Activated naive CD8-positive, alpha-beta T cell treated with anti-CD3 and anti-CD28 coated beads, Interleukin-2, amount 50 U/mL, for 24 hours (primary cell): ENCODE results near the gene FAM240A.

Experiments
- ATAC-seq: fragments of 150-1000 bp; cut with Tn5 transposase; one replicate; pipeline ENCODE4 v1.10.0; 2021
- DNase-seq: peaks from one replicate; pipeline ENCODE4 v3.0.0; 2021
- H3K27ac Mint-ChIP-seq: one replicate; pipeline ENCODE4 v1.8.0; 2021; ENCODE audit warnings: mild to moderate bottlenecking, mixed read lengths
- H3K27me3 Mint-ChIP-seq: one replicate; pipeline ENCODE4 v1.8.0; 2021; ENCODE audit warnings: mixed read lengths
- H3K36me3 Mint-ChIP-seq: one replicate; pipeline ENCODE4 v1.8.0; 2021; ENCODE audit warnings: low read depth, mixed read lengths
- H3K4me1 Mint-ChIP-seq: one replicate; pipeline ENCODE4 v1.8.0; 2021; ENCODE audit warnings: mixed read lengths
- H3K4me3 Mint-ChIP-seq: one replicate; pipeline ENCODE4 v1.8.0; 2021; ENCODE audit warnings: mild to moderate bottlenecking, moderate library complexity, mixed read lengths
- H3K9me3 Mint-ChIP-seq: one replicate; pipeline ENCODE4 v1.8.0; 2021; ENCODE audit warnings: mixed read lengths

The FAM240A gene

GRCh38 chr3:46660003-46660402 is 47.7 kb downstream of the FAM240A start:
- Mint-ChIP-seq H3K9me3 (no peaks in the 10 kb centered on the region), H3K27me3 (no peaks in the 10 kb centered on the region), H3K27ac (no peak overlapping the region), H3K36me3 (no peaks in the 10 kb centered on the region), H3K4me1 (no peaks in the 10 kb centered on the region), H3K4me3 (no peak overlapping the region)
- DNase-seq, result no peak
- no peak for ATAC-seq

GRCh38 chr3:46660543-46661523 is 48.5 kb downstream of the FAM240A start:
- Mint-ChIP-seq H3K4me1 (no peaks in the 10 kb centered on the region), H3K4me3 (no peak overlapping the region), H3K27me3 (no peaks in the 10 kb centered on the region), H3K9me3 (no peaks in the 10 kb centered on the region), H3K27ac (no peak overlapping the region), H3K36me3 (no peaks in the 10 kb centered on the region)
- no peak for ATAC-seq
- no peak for DNase-seq

DNA sequence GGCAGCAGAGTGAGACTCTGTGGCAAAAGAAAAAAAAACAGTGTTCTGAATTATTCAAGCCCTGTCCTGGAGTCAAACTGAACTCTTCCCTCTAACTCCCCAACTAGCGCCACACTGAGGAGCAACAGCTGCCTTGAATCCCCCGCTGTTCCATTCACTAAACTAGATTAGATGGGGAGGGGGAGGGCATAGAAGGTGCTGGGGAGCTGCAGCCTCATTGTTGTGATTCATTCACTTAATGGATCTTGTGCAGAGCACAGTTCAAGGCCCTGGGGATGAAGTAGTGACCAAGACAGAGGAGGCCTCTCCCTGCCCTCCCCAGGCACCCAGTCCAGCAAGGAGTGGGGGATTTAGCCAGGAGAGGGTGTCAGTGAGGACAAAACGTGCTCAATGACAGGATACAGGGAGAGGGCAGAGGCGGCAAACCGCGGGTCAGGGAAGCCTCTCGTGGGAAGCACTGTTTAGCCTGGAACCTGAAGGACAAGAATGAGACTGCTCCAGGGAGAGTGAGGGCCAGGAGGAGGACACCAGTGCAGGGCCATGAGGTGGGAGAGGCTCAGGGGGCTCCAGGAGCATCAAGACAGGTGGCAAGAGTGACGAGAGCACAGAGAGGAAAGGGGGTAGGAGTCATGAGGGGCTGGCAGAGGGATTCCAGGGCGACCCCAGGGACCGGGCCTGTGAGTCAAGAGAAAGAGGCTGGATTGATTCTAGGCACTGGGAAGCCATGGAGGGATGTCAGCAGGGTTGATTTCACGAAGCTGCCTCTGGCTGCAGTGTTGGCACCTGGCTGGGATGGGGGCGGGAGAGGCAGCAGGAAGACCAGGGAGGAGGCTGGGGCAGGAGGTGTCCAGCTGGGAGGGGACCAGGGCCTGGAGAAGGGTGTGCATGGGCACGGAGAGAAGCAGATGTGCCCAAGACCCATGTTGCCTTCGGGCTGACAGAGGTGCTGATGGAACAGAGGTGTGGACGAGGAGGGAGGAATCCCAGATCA is 49.7 kb downstream of the FAM240A start:
- Mint-ChIP-seq H3K9me3 (no peaks in the 10 kb centered on the region), H3K4me3 (no peak overlapping the region), H3K36me3 (no peaks in the 10 kb centered on the region), H3K27me3 (no peaks in the 10 kb centered on the region), H3K4me1 (no peaks in the 10 kb centered on the region), H3K27ac (no peak overlapping the region)
- ATAC-seq, result no peak
- DNase-seq, result no peak

- H3K27ac Mint-ChIP-seq, result no peak overlapping the region
- no peak for ATAC-seq
Measured at GRCh38 chr3:46662771-46663551, 50.6 kb downstream of the FAM240A start.

DNA sequence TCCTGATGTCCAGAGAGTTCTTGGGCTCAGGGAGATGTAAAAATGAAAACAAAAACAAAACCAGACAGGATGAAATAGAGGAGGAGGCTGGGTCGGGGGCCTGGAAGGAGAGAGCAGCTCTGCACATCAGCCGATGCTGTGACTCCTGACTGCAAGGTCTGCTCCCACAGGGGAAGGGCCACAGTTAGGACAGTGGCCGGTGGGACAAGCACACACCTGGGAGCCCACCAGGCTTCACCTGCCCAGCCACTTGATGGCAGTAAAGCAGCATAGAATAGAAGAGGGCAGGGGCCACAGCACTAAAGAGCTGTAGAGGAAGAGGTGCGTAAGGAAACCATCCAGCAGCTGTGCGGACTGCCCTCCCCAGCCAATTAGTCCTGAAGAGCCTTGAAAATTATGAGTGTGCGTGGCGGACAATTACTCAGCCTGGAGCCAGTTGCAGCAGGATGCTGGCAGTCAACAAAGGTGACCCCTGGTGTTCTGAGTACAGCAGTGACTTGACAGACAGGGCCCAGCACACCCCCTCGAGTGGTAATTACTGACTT is 51.3 kb downstream of the FAM240A start:
- Mint-ChIP-seq H3K4me1 (no peaks in the 10 kb centered on the region), H3K27me3 (no peaks in the 10 kb centered on the region), H3K4me3 (no peak overlapping the region), H3K9me3 (no peaks in the 10 kb centered on the region), H3K27ac (no peak overlapping the region), H3K36me3 (no peaks in the 10 kb centered on the region)
- DNase-seq, result no peak
- ATAC-seq, result no peak

More at GRCh38 chr3:46662771-46663551, 50.6 kb downstream of the FAM240A start:
- Mint-ChIP-seq H3K36me3 (no peaks in the 10 kb centered on the region), H3K27me3 (no peaks in the 10 kb centered on the region), H3K4me1 (no peaks in the 10 kb centered on the region), H3K9me3 (no peaks in the 10 kb centered on the region), H3K4me3 (no peak overlapping the region)
- no peak for DNase-seq

GRCh38 chr3:46664188-46664970 is 52.1 kb downstream of the FAM240A start:
- Mint-ChIP-seq H3K4me3 (no peak overlapping the region), H3K27me3 (no peaks in the 10 kb centered on the region), H3K36me3 (no peaks in the 10 kb centered on the region), H3K9me3 (no peaks in the 10 kb centered on the region), H3K27ac (no peak overlapping the region), H3K4me1 (no peaks in the 10 kb centered on the region)
- ATAC-seq, result no peak
- DNase-seq, result no peak

- no peak for DNase-seq
- H3K27ac Mint-ChIP-seq, result no peak overlapping the region
- no peaks in the 10 kb centered on the region for H3K4me1 Mint-ChIP-seq
- no peak for ATAC-seq
- no peaks in the 10 kb centered on the region for H3K9me3 Mint-ChIP-seq
- H3K36me3 Mint-ChIP-seq, result no peaks in the 10 kb centered on the region
- H3K27me3 Mint-ChIP-seq, result no peaks in the 10 kb centered on the region
- no peak overlapping the region for H3K4me3 Mint-ChIP-seq
Measured at GRCh38 chr3:46664971-46665762, 52.8 kb downstream of the FAM240A start.

DNA sequence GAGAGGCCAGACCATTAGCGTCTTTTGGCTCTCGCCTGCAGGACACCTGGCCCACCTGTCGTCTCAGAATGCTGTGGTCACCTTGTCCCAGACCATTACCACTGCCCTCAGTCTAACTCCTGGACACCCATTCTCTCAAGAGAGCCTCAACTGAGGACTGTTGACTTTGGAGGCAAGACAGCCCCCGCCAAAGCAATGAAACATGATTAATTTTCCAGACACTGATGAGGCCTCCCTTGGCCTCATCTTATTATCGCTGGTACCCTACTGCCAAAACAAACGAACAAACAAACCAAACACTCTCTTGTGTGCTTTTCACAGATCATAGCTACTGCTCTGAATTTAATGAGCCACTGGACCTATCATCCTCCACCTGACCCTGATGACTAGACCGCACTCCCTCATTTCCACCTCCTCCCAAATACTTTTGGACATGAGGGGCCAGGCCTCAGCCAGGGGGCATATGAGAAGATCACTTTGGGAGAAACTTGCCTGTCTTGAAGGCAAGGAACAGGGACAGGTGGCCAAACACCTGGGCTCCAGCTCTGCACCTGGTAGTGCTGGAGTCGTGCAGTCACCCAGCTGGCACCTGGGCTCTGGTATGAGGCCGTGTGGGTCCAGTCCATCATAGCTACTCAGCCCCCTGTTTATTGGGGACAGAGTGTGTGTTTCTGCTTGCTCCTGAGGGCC is 53.6 kb downstream of the FAM240A start:
- no peaks in the 10 kb centered on the region for H3K36me3 Mint-ChIP-seq
- no peaks in the 10 kb centered on the region for H3K9me3 Mint-ChIP-seq
- no peak overlapping the region for H3K27ac Mint-ChIP-seq
- no peaks in the 10 kb centered on the region for H3K27me3 Mint-ChIP-seq
- no peak overlapping the region for H3K4me3 Mint-ChIP-seq
- DNase-seq, result no peak
- no peaks in the 10 kb centered on the region for H3K4me1 Mint-ChIP-seq
- ATAC-seq, result no peak

DNA sequence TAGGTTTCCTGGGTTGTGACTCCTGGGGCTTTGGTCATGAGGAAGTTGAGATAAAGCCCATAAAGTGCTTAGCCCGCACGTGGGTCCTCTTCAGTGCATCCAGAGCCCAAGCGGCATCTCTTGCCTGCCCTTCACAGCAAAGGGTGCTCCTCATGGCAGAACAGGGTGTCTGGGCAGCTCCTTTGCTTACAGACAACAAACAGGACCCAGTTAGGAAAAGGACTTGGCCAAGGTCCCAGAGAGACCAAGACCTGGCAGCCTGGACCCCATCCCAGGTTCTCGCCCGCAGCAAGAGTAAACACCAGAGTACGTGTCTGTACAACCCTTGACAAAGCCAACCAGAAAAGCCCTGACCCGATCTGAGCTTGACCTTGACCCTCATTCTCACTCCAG is 54.1 kb downstream of the FAM240A start:
- no peak for DNase-seq
- no peak overlapping the region for H3K4me3 Mint-ChIP-seq
- ATAC-seq, result no peak
- no peaks in the 10 kb centered on the region for H3K4me1 Mint-ChIP-seq
- H3K27me3 Mint-ChIP-seq, result no peaks in the 10 kb centered on the region
- no peaks in the 10 kb centered on the region for H3K9me3 Mint-ChIP-seq
- H3K36me3 Mint-ChIP-seq, result no peaks in the 10 kb centered on the region
- no peak overlapping the region for H3K27ac Mint-ChIP-seq

DNA sequence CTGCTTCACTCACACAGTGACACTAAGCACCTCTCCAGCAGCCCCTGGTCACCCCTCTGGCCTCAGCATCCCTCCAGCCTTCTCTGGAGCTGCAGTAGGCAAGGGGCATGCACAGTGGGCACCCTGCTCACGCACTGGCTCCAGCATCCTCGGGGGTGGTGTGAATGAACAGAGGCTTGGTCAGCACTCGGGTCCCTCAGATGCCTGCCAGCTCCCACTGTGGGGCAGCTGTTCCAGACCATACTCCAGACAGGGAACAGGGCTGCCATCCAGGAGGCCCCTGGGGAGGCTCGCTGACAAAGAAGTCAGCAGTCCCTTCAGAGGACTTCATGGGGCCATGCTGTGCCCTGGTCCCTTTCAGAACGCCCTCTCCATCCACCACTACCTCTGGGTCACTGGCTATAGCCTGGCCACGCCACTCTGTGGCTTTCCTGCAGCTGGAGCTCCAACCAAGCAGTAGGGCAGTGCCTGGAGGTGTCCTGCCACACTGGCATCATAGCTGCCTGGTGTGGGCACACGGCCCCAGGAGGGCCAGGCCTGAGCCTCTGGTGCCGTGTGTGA is 54.8 kb downstream of the FAM240A start:
- no peaks in the 10 kb centered on the region for H3K9me3 Mint-ChIP-seq
- ATAC-seq (no peak), DNase-seq (no peak)
- no peak overlapping the region for H3K4me3 Mint-ChIP-seq
- H3K36me3 Mint-ChIP-seq, result no peaks in the 10 kb centered on the region
- no peaks in the 10 kb centered on the region for H3K4me1 Mint-ChIP-seq
- no peak overlapping the region for H3K27ac Mint-ChIP-seq
- H3K27me3 Mint-ChIP-seq, result no peaks in the 10 kb centered on the region

DNA sequence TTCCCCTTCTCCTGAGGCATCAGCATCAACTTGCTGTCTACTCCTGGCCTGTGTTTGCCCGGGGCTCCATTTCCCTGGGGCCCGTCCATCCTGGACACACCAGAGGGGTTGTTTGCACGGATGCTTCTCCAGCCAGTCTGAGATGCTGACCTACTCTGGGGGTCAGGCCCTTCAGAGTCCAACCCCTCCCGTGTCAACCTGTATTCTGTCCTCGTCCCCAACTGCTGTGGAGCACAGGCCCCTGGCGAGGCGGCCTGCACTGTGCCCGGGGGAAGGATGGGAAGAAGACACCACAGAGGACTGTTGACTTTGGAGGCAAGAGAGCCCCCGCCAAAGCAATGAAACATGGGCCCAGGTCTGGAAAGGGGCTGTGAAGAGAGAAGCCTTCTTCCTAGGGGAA is 55.3 kb downstream of the FAM240A start:
- no peak overlapping the region for H3K27ac Mint-ChIP-seq
- DNase-seq, result no peak
- no peak overlapping the region for H3K4me3 Mint-ChIP-seq

GRCh38 chr3:46668116-46668515 is 55.8 kb downstream of the FAM240A start:
- Mint-ChIP-seq H3K4me3 (no peak overlapping the region), H3K9me3 (no peaks in the 10 kb centered on the region), H3K4me1 (no peaks in the 10 kb centered on the region), H3K27me3 (no peaks in the 10 kb centered on the region), H3K36me3 (no peaks in the 10 kb centered on the region), H3K27ac (no peak overlapping the region)
- DNase-seq, result no peak
- no peak for ATAC-seq

More for the DNA sequence above, 55.3 kb downstream of the FAM240A start:
- Mint-ChIP-seq H3K9me3 (no peaks in the 10 kb centered on the region), H3K4me1 (no peaks in the 10 kb centered on the region), H3K27me3 (no peaks in the 10 kb centered on the region), H3K36me3 (no peaks in the 10 kb centered on the region)
- ATAC-seq, result no peak
